SK-N-SH treated with all-trans-retinoic acid at 6 μM for 48 hours (cell line): Measurements from ENCODE around the gene ZBTB7B.

Experiments
- ATAC-seq: fragments of 200-7000 bp; cut with Tn5 transposase; 3 replicates; pipeline ENCODE4 v1.9.1; 2020; ENCODE audit warnings: mild to moderate bottlenecking, moderate library complexity
- ARNTL ChIP-seq: fragments of 450-650 bp; formaldehyde crosslinking; IDR thresholded peaks from 2 replicates; pipeline ENCODE4 v1.5.0; 2020; ENCODE audit warnings: low read depth, mild to moderate bottlenecking, moderate library complexity, borderline replicate concordance
- BACH2 ChIP-seq: fragments of 250-450 bp; sonication (Bioruptor Pico); IDR thresholded peaks from 2 replicates; pipeline ENCODE4 v1.9.0; 2021; ENCODE audit warnings: mild to moderate bottlenecking, borderline replicate concordance
- CREB5 ChIP-seq: fragments of 250-450 bp; sonication (Bioruptor Pico); IDR thresholded peaks from 2 replicates; pipeline ENCODE4 v1.5.1; 2020; ENCODE audit warnings: low read depth, mild to moderate bottlenecking, moderate library complexity
- CSRNP3 ChIP-seq: fragments of 250-450 bp; sonication (Bioruptor Pico); IDR thresholded peaks from 2 replicates; pipeline ENCODE4 v1.5.1; 2021; ENCODE audit warnings: mild to moderate bottlenecking, moderate library complexity
- ESRRG ChIP-seq: fragments of 250-450 bp; sonication (Bioruptor Pico); IDR thresholded peaks from 2 replicates; pipeline ENCODE4 v1.6.1; 2021; ENCODE audit warnings: mild to moderate bottlenecking
- GLIS3 ChIP-seq: fragments of 250-450 bp; sonication (Bioruptor Pico); IDR thresholded peaks from 2 replicates; pipeline ENCODE4 v1.5.0; 2020; ENCODE audit warnings: mild to moderate bottlenecking, moderate library complexity
- ISL1 ChIP-seq: fragments of 250-450 bp; sonication (Bioruptor Pico); IDR thresholded peaks from 2 replicates; pipeline ENCODE4 v2.1.2; 2022; ENCODE audit warnings: mild to moderate bottlenecking, moderate library complexity
- OSR1 ChIP-seq: fragments of 250-450 bp; sonication (Bioruptor Pico); IDR thresholded peaks from 2 replicates; pipeline ENCODE4 v1.8.0; 2022; ENCODE audit warnings: moderate library complexity, mild to moderate bottlenecking, inconsistent platforms
- POU6F1 ChIP-seq: fragments of 250-450 bp; sonication (Bioruptor Pico); IDR thresholded peaks from 2 replicates; pipeline ENCODE4 v1.8.0; 2021; ENCODE audit warnings: low read depth, mild to moderate bottlenecking, moderate library complexity, borderline replicate concordance
- PPARA ChIP-seq: fragments of 250-450 bp; sonication (Bioruptor Pico); IDR thresholded peaks from 2 replicates; pipeline ENCODE4 v1.5.0; 2020; ENCODE audit warnings: mild to moderate bottlenecking, borderline replicate concordance
- RARB ChIP-seq: fragments of 250-450 bp; sonication (Bioruptor Pico); IDR thresholded peaks from 2 replicates; pipeline ENCODE4 v1.8.0; 2021; ENCODE audit warnings: mild to moderate bottlenecking, moderate library complexity
- SNAI2 ChIP-seq: fragments of 250-450 bp; sonication (Bioruptor Pico); IDR thresholded peaks from 2 replicates; pipeline ENCODE4 v1.5.0; 2020; ENCODE audit warnings: mild to moderate bottlenecking, moderate library complexity
- TSHZ2 ChIP-seq: fragments of 250-450 bp; sonication (Bioruptor Pico); IDR thresholded peaks from 2 replicates; pipeline ENCODE4 v1.5.0; 2020; ENCODE audit warnings: mild to moderate bottlenecking, moderate library complexity
- ZC3H10 ChIP-seq: fragments of 250-450 bp; sonication (Bioruptor Pico); IDR thresholded peaks from 2 replicates; pipeline ENCODE4 v1.5.1; 2021; ENCODE audit warnings: mild to moderate bottlenecking, moderate library complexity
- ZFP3 ChIP-seq: fragments of 250-450 bp; sonication (Bioruptor Pico); IDR thresholded peaks from 2 replicates; pipeline ENCODE4 v1.5.0; 2020; ENCODE audit warnings: mild to moderate bottlenecking, moderate library complexity
- ZFP30 ChIP-seq: fragments of 450-650 bp; formaldehyde crosslinking; IDR thresholded peaks from 2 replicates; pipeline ENCODE4 v1.5.0; 2022; ENCODE audit warnings: mild to moderate bottlenecking, moderate library complexity
- ZNF565 ChIP-seq: fragments of 450-650 bp; formaldehyde crosslinking; conservative IDR thresholded peaks from 2 replicates; pipeline ENCODE4 v1.5.0; 2020; ENCODE audit warnings: low read depth, mild to moderate bottlenecking, moderate library complexity
- ZNF70 ChIP-seq: fragments of 450-650 bp; formaldehyde crosslinking; IDR thresholded peaks from 2 replicates; pipeline ENCODE4 v1.5.0; 2020; ENCODE audit warnings: mild to moderate bottlenecking, moderate library complexity
- TF ChIP-seq, protein P1 (sequence below): fragments of 250-450 bp; sonication (Bioruptor Pico); IDR thresholded peaks from 2 replicates; pipeline ENCODE4 v1.8.0; 2020; ENCODE audit warnings: mild to moderate bottlenecking, moderate library complexity, borderline replicate concordance

ZBTB7B gene

GRCh38 chr1:155002464-155003226, at the start of gene ZBTB7B:
ZBTB7B (plus strand) TSS chr1:155002802; CDS start chr1:155014661, 11,859 bp downstream.
- no peak for TF ChIP-seq OSR1 (CRISPR knock-in tag)
- no peak for TF ChIP-seq ZFP3 (CRISPR knock-in tag)
- TF ChIP-seq BACH2 (CRISPR knock-in tag): no peak
- TF ChIP-seq ZNF70 (CRISPR knock-in tag): no peak
- TF ChIP-seq CREB5 (CRISPR knock-in tag): no peak
- TF ChIP-seq SNAI2: no peak
- no peak for TF ChIP-seq TSHZ2
- no peak for TF ChIP-seq ARNTL (CRISPR knock-in tag)
- no peak for TF ChIP-seq PPARA (CRISPR knock-in tag)
- ATAC-seq: peak; percentile 4

DNA sequence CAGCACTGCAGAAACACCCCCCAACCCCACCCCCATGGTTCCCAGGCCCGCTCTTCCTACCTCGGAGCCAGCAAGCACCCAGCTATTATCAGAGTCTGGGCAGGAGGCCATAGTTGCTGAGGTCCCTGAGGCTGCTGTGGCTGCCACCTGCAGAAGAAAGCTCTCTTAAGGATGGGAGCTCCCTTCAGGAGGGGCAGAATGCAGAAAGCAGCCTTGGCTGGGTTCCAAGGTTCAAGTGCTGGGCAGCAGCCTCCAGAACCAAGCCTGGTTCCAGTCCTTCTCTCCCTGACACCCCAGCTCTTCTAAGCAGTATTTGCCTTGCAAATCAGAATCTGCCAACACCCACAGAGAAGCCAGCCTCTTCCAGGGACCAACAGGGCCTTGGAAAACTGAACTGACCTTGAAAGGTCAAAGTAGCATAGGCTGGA, 49.0 kb upstream of the ZBTB7B start:
- TF ChIP-seq OSR1 (CRISPR knock-in tag) (no peak), ISL1 (CRISPR knock-in tag) (no peak)
- ATAC-seq: no peak

DNA sequence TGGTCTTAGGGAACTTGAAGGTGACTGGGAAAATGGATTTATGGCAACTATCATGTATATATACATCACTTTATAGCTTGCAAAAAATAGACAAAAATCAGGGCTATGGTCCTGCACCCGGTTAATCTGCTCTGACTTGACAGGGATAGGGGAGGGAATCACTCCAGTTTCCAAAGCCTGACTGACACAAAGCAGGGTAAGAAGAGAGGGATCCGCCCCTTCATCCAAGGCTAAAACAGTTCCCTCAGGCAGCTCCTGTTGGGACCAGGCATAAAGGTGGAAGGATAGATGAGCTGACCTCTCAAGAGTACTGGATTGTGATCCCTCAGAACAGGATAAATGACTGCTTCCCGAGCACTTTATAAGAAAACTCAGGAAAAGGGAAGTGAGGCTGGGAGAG, 48.1 kb upstream of the ZBTB7B start:
- no peak for TF ChIP-seq POU6F1 (CRISPR knock-in tag)
- TF ChIP-seq ZC3H10 (CRISPR knock-in tag): no peak
- no peak for TF ChIP-seq RARB (CRISPR knock-in tag)
- no peak for TF ChIP-seq OSR1 (CRISPR knock-in tag)
- no peak for TF ChIP-seq CSRNP3 (CRISPR knock-in tag)
- TF ChIP-seq ZNF70 (CRISPR knock-in tag): no peak
- TF ChIP-seq ZNF565 (CRISPR knock-in tag): no peak
- no peak for TF ChIP-seq ESRRG (CRISPR knock-in tag)
- no peak for TF ChIP-seq ZFP30 (CRISPR knock-in tag)
- no peak for TF ChIP-seq PPARA (CRISPR knock-in tag)
- TF ChIP-seq ISL1 (CRISPR knock-in tag): no peak
- no peak for TF ChIP-seq BACH2 (CRISPR knock-in tag)
- no peak for TF ChIP-seq GLIS3 (CRISPR knock-in tag)
- TF ChIP-seq SNAI2: no peak
- TF ChIP-seq, protein P1, sequence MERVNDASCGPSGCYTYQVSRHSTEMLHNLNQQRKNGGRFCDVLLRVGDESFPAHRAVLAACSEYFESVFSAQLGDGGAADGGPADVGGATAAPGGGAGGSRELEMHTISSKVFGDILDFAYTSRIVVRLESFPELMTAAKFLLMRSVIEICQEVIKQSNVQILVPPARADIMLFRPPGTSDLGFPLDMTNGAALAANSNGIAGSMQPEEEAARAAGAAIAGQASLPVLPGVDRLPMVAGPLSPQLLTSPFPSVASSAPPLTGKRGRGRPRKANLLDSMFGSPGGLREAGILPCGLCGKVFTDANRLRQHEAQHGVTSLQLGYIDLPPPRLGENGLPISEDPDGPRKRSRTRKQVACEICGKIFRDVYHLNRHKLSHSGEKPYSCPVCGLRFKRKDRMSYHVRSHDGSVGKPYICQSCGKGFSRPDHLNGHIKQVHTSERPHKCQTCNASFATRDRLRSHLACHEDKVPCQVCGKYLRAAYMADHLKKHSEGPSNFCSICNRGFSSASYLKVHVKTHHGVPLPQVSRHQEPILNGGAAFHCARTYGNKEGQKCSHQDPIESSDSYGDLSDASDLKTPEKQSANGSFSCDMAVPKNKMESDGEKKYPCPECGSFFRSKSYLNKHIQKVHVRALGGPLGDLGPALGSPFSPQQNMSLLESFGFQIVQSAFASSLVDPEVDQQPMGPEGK: no peak
- TF ChIP-seq ARNTL (CRISPR knock-in tag): no peak
- ATAC-seq: no peak
